B cell (primary cell): ENCODE results near the gene TSPOAP1. TPM values are rescaled to one million over a fixed set of nuclear protein-coding genes. Genes with fewer than 3 reads are reported as not detected.

Experiments
- ATAC-seq: fragments of 200-7000 bp; cut with Tn5 transposase; one replicate; pipeline ENCODE4 v1.10.0; 2021; ENCODE audit warnings: low read depth, mild to moderate bottlenecking, moderate number of reproducible peaks, moderate library complexity
- CTCF ChIA-PET: fragments of 350-600 bp; sonication (Branson Sonifier 250); formaldehyde crosslinking; loops from one replicate; lab custom pipeline; 2021; ENCODE audit warnings: antibody characterized with exemption, inconsistent platforms; lab: Charles Lee
- POLR2A ChIA-PET: fragments of 350-600 bp; sonication (Branson Sonifier 250); formaldehyde crosslinking; loops from one replicate; lab custom pipeline; 2021; ENCODE audit warnings: antibody characterized with exemption; lab: Charles Lee
- DNase-seq: peaks from one replicate; pipeline ENCODE4 v3.0.0; 2013
- H2AFZ ChIP-seq: 2 replicates; pipeline ENCODE4 v1.6.1; 2012; ENCODE audit warnings: mild to moderate bottlenecking, low read depth, low read length; ENCODE audit not compliant: insufficient read depth, poor library complexity, severe bottlenecking
- H3K27ac ChIP-seq, 2 donors: 1 replicate in 1 of 2; 2 replicates in 1 of 2; pipeline ENCODE4 v1.5.1; 2012 to 2013; ENCODE audit warnings: low read length in 2 of 2, mild to moderate bottlenecking in 2 of 2, moderate library complexity in 1 of 2
- H3K27me3 ChIP-seq, 4 experiments: fragments of 200-600 bp in 1 of 4; sonication (generic) in 1 of 4; replicated peaks in 1 of 4; 1 replicate in 2 of 4; 2 replicates in 2 of 4; pipeline versions ENCODE4 v1.6.1 to v1.7.0; 2013 to 2016; ENCODE audit warnings: low read length in 3 of 4, mild to moderate bottlenecking in 2 of 4, mixed read lengths in 1 of 4, moderate library complexity in 1 of 4; ENCODE audit not compliant: insufficient read depth in 4 of 4, control insufficient read depth in 3 of 4; ENCODE audit errors: control extremely low read depth in 1 of 4
- H3K36me3 ChIP-seq, 2 experiments: replicated peaks in 1 of 2; 1 replicate in 1 of 2; 2 replicates in 1 of 2; pipeline versions ENCODE4 v1.6.1 to v1.7.1; 2013; ENCODE audit warnings: low read length in 1 of 2; ENCODE audit not compliant: insufficient read depth in 2 of 2, control insufficient read depth in 1 of 2; ENCODE audit errors: control extremely low read depth in 1 of 2, extremely low read depth in 1 of 2
- H3K4me1 ChIP-seq, 2 donors: fragments of 200-600 bp in 1 of 2; sonication (generic) in 1 of 2; 1 replicate in 1 of 2; 2 replicates in 1 of 2; pipeline versions ENCODE4 v1.5.1 to v1.6.1; 2013 to 2017; ENCODE audit warnings: low read length in 2 of 2; ENCODE audit not compliant: control insufficient read depth in 2 of 2, insufficient read depth in 2 of 2
- H3K4me2 ChIP-seq: replicated peaks from 2 replicates; pipeline ENCODE3; 2012; ENCODE audit warnings: mild to moderate bottlenecking, low read depth, low read length; ENCODE audit not compliant: poor library complexity, severe bottlenecking
- H3K4me3 ChIP-seq, 5 experiments: fragments of 200-600 bp in 1 of 5; sonication (generic) in 1 of 5; 1 replicate in 3 of 5; 2 replicates in 2 of 5; pipeline versions ENCODE4 v1.5.1 to v1.7.0; 2011 to 2016; ENCODE audit warnings: low read length in 4 of 5, mild to moderate bottlenecking in 4 of 5, low read depth in 2 of 5, control low read depth in 1 of 5, moderate library complexity in 1 of 5; ENCODE audit not compliant: insufficient read depth in 1 of 5; ENCODE audit errors: control extremely low read depth in 1 of 5, extremely low read depth in 1 of 5
- H3K79me2 ChIP-seq: fragments of 200-600 bp; sonication (generic); one replicate; pipeline ENCODE4 v1.6.0; 2016; ENCODE audit warnings: low read length; ENCODE audit not compliant: control insufficient read depth, insufficient read depth
- H3K9ac ChIP-seq: fragments of 200-600 bp; sonication (generic); 2 replicates; pipeline ENCODE4 v1.6.1; 2017; ENCODE audit warnings: mild to moderate bottlenecking, low read length, moderate library complexity
- H3K9me3 ChIP-seq, 3 donors: one replicate each; pipeline versions ENCODE4 v1.6.1 to v1.7.1; 2013; ENCODE audit warnings: low read length in 2 of 3; ENCODE audit not compliant: control insufficient read depth in 2 of 3, insufficient read depth in 1 of 3; ENCODE audit errors: control extremely low read depth in 1 of 3
- H4K20me1 ChIP-seq: 2 replicates; pipeline ENCODE4 v1.6.0; 2012; ENCODE audit warnings: mild to moderate bottlenecking, low read length; ENCODE audit not compliant: insufficient read depth, control insufficient read depth, poor library complexity, severe bottlenecking
- H3K27ac Mint-ChIP-seq: one replicate; pipeline ENCODE4 v1.8.0; 2021; ENCODE audit warnings: mixed read lengths
- H3K27me3 Mint-ChIP-seq: one replicate; pipeline ENCODE4 v1.8.0; 2021; ENCODE audit warnings: mixed read lengths
- H3K4me1 Mint-ChIP-seq: one replicate; pipeline ENCODE4 v1.8.0; 2021; ENCODE audit warnings: mixed read lengths
- H3K4me3 Mint-ChIP-seq: one replicate; pipeline ENCODE4 v1.8.0; 2021; ENCODE audit warnings: mixed read lengths
- H3K9me3 Mint-ChIP-seq: one replicate; pipeline ENCODE4 v1.8.0; 2022; ENCODE audit warnings: mixed read lengths; ENCODE audit not compliant: insufficient read depth
- EZH2 ChIP-seq: IDR thresholded peaks from 2 replicates; pipeline ENCODE4 v1.6.1; 2012; ENCODE audit warnings: borderline replicate concordance, low read depth, mild to moderate bottlenecking, moderate library complexity, low read length; ENCODE audit not compliant: insufficient read depth, poor library complexity, severe bottlenecking
- WGBS: methylation state at CpG from one replicate; pipeline ENCODE4 v1.1.5; 2013; ENCODE audit warnings: missing lambda C conversion rate; ENCODE audit not compliant: insufficient coverage; 5-methylcytosine and 5-hydroxymethylcytosine counted together
- intact Hi-C: fragments of 100-400 bp; cut with micrococcal nuclease; formaldehyde crosslinking; loops from one replicate; pipeline ENCODE4 v1.10.0; 2022
- polyA plus RNA-seq: library from polyadenylated mRNA; depleted of rRNA; stranded (reverse); fragments of >200 nt; gene quantifications from 2 replicates; pipeline ENCODE4 v1.2.3, GENCODE V29; 2012
- total RNA-seq, 2 donors: library from RNA; stranded (reverse); fragments of 120-200 nt in 1 of 2; gene quantifications; 1 replicate in 1 of 2; 2 replicates in 1 of 2; pipeline versions ENCODE4 v1.2.3 to v1.2.4, GENCODE V29; 2013 to 2022
- TF ChIP-seq, protein P1 (sequence below): fragments of 200-600 bp; IDR thresholded peaks from one replicate; pipeline ENCODE4 v1.8.0; 2022; ENCODE audit warnings: antibody characterized with exemption, mild to moderate bottlenecking

TSPOAP1 gene
- total and polyA plus RNA-seq, 2 donors (not counting 1 experiment from before 2014, with no cell fraction given) = 10.8 to 30.7 TPM

- Mint-ChIP-seq H3K4me1 (peaks cover 15% of the 10 kb centered on the region), H3K27me3 (no peaks in the 10 kb centered on the region), H3K9me3 (no peaks in the 10 kb centered on the region), H3K4me3 (no peak overlapping the region), H3K27ac (no peak overlapping the region)
- Histone ChIP-seq H3K27ac (no peak overlapping the region), H4K20me1 (no peaks in the 10 kb centered on the region), H3K9me3 (no peaks in the 10 kb centered on the region), H3K27me3 (no peaks in the 10 kb centered on the region), H3K9ac (no peak overlapping the region), H3K4me3 (no peak overlapping the region), H3K4me1 (peaks cover 13 to 18% of the 10 kb centered on the region in 2 donors), H3K79me2 (no peaks in the 10 kb centered on the region), H3K4me2 (no peak overlapping the region), H2AFZ (no peak overlapping the region), H3K36me3 (no peaks in the 10 kb centered on the region)
- CTCF ChIA-PET = interaction anchor here (1.2 kb wide), 1 partner anchor 52 kb away, joined by 4 read pairs; the partner anchor contains the start of gene RNF43
- intact Hi-C loops = no loop called here
- POLR2A ChIA-PET = interaction anchor here (0.9 kb wide), 1 partner anchor 42 kb away, joined by 4 read pairs; no protein-coding TSS in a partner anchor
- ATAC-seq (no peak), DNase-seq (no peak)
- TF ChIP-seq, protein P1, sequence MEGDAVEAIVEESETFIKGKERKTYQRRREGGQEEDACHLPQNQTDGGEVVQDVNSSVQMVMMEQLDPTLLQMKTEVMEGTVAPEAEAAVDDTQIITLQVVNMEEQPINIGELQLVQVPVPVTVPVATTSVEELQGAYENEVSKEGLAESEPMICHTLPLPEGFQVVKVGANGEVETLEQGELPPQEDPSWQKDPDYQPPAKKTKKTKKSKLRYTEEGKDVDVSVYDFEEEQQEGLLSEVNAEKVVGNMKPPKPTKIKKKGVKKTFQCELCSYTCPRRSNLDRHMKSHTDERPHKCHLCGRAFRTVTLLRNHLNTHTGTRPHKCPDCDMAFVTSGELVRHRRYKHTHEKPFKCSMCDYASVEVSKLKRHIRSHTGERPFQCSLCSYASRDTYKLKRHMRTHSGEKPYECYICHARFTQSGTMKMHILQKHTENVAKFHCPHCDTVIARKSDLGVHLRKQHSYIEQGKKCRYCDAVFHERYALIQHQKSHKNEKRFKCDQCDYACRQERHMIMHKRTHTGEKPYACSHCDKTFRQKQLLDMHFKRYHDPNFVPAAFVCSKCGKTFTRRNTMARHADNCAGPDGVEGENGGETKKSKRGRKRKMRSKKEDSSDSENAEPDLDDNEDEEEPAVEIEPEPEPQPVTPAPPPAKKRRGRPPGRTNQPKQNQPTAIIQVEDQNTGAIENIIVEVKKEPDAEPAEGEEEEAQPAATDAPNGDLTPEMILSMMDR = no peak
- no peak for TF ChIP-seq EZH2
Observed at GRCh38 chr17:58365185-58365979, 36.8 kb upstream of the TSPOAP1 start.

GRCh38 chr17:58364270-58364942, 35.8 kb upstream of the TSPOAP1 start:
- intact Hi-C loops = no loop called here
- CTCF ChIA-PET = interaction anchor here (1.0 kb wide), 1 partner anchor 21 kb away, joined by 4 read pairs; no protein-coding TSS in a partner anchor

More at GRCh38 chr17:58364270-58364942, 35.8 kb upstream of the TSPOAP1 start:
- DNase-seq (no peak), ATAC-seq (no peak)
- Histone ChIP-seq H3K4me3 (no peak overlapping the region), H3K4me2 (no peak overlapping the region), H3K9me3 (no peaks in the 10 kb centered on the region), H3K27me3 (no peaks in the 10 kb centered on the region), H3K9ac (no peak overlapping the region), H4K20me1 (no peaks in the 10 kb centered on the region), H3K27ac (no peak overlapping the region), H2AFZ (no peak overlapping the region), H3K36me3 (peaks cover 0 to 3% of the 10 kb centered on the region in 2 experiments), H3K4me1 (peaks cover 7 to 8% of the 10 kb centered on the region in 2 donors), H3K79me2 (no peaks in the 10 kb centered on the region)
- no peak overlapping the region for H3K27ac Mint-ChIP-seq
- no peaks in the 10 kb centered on the region for H3K9me3 Mint-ChIP-seq
- 93% methylated on average over 5 of the region's 7 CpGs for WGBS
- H3K4me1 Mint-ChIP-seq = peaks cover 10% of the 10 kb centered on the region
- H3K27me3 Mint-ChIP-seq = no peaks in the 10 kb centered on the region
- POLR2A ChIA-PET = interaction anchor here (0.9 kb wide), 1 partner anchor 8 kb away, joined by 3 read pairs; no protein-coding TSS in a partner anchor
- TF ChIP-seq, protein P1 = no peak
- no peak for TF ChIP-seq EZH2
- no peak overlapping the region for H3K4me3 Mint-ChIP-seq
